Measurements from ENCODE around the gene FBXO24. TPM values are rescaled to one million over a fixed set of nuclear protein-coding genes. Genes with fewer than 3 reads are reported as not detected.
A peak's percentile ranks its signal among the peaks of the same experiment; 100 is the strongest.

The FBXO24 gene
- total and polyA plus RNA-seq, 9 of the 15 experiments (the other 6 are each of a cell fraction or from before 2014, with no cell fraction given): 0.17 to 0.95 (median 0.50) TPM

GRCh38 chr7:100585511-100586265 is 440 bp upstream of the FBXO24 start, which contains the start of gene LRCH4 (continued):
- TF ChIP-seq IRF9 (tag; IDR thresholded peaks at IDR 0.05): no peak
- TF ChIP-seq KLF13 (tag; IDR thresholded peaks at IDR 0.05; ENCODE audit: borderline replicate concordance, low read depth): peak; percentile 62; the same call in 1 of the 2 replicates
- TF ChIP-seq THAP12 (CRISPR knock-in tag; IDR thresholded peaks at IDR 0.05): peak; percentile 96
- no peak for TF ChIP-seq MEF2D (tag; conservative IDR thresholded peaks at IDR 0.05; ENCODE audit: low read depth)
- TF ChIP-seq, protein P1, sequence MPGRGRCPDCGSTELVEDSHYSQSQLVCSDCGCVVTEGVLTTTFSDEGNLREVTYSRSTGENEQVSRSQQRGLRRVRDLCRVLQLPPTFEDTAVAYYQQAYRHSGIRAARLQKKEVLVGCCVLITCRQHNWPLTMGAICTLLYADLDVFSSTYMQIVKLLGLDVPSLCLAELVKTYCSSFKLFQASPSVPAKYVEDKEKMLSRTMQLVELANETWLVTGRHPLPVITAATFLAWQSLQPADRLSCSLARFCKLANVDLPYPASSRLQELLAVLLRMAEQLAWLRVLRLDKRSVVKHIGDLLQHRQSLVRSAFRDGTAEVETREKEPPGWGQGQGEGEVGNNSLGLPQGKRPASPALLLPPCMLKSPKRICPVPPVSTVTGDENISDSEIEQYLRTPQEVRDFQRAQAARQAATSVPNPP (IDR thresholded peaks at IDR 0.05; ENCODE audit: borderline replicate concordance, insufficient read depth, insufficient read length): no peak
- peak; percentile 89 for TF ChIP-seq EGR1 (conservative IDR thresholded peaks at IDR 0.05)
- peak; percentile 90 for TF ChIP-seq CTBP1 (IDR thresholded peaks at IDR 0.05; ENCODE audit: borderline replicate concordance)
- TF ChIP-seq, protein P2, sequence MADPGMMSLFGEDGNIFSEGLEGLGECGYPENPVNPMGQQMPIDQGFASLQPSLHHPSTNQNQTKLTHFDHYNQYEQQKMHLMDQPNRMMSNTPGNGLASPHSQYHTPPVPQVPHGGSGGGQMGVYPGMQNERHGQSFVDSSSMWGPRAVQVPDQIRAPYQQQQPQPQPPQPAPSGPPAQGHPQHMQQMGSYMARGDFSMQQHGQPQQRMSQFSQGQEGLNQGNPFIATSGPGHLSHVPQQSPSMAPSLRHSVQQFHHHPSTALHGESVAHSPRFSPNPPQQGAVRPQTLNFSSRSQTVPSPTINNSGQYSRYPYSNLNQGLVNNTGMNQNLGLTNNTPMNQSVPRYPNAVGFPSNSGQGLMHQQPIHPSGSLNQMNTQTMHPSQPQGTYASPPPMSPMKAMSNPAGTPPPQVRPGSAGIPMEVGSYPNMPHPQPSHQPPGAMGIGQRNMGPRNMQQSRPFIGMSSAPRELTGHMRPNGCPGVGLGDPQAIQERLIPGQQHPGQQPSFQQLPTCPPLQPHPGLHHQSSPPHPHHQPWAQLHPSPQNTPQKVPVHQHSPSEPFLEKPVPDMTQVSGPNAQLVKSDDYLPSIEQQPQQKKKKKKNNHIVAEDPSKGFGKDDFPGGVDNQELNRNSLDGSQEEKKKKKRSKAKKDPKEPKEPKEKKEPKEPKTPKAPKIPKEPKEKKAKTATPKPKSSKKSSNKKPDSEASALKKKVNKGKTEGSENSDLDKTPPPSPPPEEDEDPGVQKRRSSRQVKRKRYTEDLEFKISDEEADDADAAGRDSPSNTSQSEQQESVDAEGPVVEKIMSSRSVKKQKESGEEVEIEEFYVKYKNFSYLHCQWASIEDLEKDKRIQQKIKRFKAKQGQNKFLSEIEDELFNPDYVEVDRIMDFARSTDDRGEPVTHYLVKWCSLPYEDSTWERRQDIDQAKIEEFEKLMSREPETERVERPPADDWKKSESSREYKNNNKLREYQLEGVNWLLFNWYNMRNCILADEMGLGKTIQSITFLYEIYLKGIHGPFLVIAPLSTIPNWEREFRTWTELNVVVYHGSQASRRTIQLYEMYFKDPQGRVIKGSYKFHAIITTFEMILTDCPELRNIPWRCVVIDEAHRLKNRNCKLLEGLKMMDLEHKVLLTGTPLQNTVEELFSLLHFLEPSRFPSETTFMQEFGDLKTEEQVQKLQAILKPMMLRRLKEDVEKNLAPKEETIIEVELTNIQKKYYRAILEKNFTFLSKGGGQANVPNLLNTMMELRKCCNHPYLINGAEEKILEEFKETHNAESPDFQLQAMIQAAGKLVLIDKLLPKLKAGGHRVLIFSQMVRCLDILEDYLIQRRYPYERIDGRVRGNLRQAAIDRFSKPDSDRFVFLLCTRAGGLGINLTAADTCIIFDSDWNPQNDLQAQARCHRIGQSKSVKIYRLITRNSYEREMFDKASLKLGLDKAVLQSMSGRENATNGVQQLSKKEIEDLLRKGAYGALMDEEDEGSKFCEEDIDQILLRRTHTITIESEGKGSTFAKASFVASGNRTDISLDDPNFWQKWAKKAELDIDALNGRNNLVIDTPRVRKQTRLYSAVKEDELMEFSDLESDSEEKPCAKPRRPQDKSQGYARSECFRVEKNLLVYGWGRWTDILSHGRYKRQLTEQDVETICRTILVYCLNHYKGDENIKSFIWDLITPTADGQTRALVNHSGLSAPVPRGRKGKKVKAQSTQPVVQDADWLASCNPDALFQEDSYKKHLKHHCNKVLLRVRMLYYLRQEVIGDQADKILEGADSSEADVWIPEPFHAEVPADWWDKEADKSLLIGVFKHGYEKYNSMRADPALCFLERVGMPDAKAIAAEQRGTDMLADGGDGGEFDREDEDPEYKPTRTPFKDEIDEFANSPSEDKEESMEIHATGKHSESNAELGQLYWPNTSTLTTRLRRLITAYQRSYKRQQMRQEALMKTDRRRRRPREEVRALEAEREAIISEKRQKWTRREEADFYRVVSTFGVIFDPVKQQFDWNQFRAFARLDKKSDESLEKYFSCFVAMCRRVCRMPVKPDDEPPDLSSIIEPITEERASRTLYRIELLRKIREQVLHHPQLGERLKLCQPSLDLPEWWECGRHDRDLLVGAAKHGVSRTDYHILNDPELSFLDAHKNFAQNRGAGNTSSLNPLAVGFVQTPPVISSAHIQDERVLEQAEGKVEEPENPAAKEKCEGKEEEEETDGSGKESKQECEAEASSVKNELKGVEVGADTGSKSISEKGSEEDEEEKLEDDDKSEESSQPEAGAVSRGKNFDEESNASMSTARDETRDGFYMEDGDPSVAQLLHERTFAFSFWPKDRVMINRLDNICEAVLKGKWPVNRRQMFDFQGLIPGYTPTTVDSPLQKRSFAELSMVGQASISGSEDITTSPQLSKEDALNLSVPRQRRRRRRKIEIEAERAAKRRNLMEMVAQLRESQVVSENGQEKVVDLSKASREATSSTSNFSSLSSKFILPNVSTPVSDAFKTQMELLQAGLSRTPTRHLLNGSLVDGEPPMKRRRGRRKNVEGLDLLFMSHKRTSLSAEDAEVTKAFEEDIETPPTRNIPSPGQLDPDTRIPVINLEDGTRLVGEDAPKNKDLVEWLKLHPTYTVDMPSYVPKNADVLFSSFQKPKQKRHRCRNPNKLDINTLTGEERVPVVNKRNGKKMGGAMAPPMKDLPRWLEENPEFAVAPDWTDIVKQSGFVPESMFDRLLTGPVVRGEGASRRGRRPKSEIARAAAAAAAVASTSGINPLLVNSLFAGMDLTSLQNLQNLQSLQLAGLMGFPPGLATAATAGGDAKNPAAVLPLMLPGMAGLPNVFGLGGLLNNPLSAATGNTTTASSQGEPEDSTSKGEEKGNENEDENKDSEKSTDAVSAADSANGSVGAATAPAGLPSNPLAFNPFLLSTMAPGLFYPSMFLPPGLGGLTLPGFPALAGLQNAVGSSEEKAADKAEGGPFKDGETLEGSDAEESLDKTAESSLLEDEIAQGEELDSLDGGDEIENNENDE (IDR thresholded peaks at IDR 0.05; ENCODE audit: low read depth, low read length): no peak
- peak; percentile 92 for TF ChIP-seq CXXC5 (CRISPR knock-in tag; IDR thresholded peaks at IDR 0.05)
